IPS-NIHi7 (cell line): ENCODE results near the gene GALC.
A peak's percentile ranks its signal among the peaks of the same experiment; 100 is the strongest.

Experiments used
- DNase-seq: peaks from one replicate; pipeline ENCODE4 v3.0.0; 2012; ENCODE audit warnings: mixed read lengths; ENCODE audit errors: extremely low spot score

GALC gene

GRCh38 chr14:88005978-88006851, 13.2 kb upstream of the GALC start:
- DNase-seq = no peak

DNA sequence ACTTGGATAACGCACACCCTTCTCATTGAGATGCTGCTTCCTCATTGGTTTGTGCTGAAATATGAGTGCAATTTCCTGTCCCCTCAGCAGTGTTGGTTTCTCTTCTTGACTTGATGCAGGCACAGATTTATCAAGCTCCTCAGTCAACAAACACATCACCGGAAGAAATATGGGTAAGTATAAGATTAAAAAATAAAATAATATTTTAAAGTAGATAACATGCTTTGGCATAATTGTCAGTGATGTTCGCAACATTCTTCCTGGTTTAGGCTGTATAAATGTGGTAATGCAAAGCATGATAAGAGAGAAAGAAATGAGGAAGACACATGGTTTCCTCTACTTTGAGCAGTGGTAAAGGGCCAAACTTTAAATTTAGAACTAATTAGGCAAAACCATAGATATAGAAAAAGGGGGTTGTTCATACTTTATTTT, 12.1 kb upstream of the GALC start, which contains the start of gene GPR65:
GPR65 (plus strand) TSS at position 86 of the 432 bp plus-strand sequence. CDS start 5,713 bp downstream, outside the sequence.
- no peak for DNase-seq

GRCh38 chr14:88004506-88005036, 11.6 kb upstream of the GALC start:
- no peak for DNase-seq

- no peak for DNase-seq
Measured at GRCh38 chr14:88003425-88003824, 10.4 kb upstream of the GALC start.

GRCh38 chr14:88002421-88003075, 9.6 kb upstream of the GALC start:
- DNase-seq = no peak

DNA sequence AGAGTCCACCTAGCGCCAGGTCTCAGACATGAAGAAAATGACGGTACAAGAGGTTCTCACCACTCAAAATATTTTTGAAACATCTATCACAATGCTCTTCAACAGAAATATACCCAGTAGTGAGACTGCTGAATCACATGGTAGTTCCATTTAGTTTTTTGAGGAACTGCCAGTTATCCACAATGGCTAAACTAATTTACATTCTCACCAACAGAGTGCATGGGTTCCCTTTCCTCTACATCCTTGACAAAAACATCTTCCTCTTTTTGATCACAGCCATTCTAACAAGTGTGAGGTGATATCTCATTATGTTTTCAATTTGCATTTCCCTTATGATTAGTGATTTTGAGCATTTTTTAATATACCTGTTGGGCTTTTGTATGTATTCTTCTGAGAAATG, 6.3 kb upstream of the GALC start:
- DNase-seq = no peak

DNA sequence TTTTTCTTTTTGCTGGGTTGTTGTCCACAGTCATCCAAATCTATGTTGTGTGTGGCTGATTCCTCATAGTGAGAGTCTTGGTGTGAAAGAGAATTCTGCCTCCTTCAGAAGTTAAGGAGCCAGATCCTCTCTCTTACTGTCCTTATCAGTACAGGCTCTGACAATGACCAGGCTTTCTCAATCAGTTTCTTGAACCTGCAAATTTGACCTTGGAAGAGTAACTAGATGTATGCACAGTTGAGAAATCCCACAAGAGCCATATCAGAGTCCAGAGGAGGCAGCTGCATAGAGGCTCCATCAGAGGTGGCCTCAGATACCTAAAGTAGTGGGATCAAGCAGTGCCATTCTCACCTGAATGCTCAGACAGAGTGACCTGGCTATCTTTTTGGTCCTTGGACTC, 5.5 kb upstream of the GALC start:
- no peak for DNase-seq

DNA sequence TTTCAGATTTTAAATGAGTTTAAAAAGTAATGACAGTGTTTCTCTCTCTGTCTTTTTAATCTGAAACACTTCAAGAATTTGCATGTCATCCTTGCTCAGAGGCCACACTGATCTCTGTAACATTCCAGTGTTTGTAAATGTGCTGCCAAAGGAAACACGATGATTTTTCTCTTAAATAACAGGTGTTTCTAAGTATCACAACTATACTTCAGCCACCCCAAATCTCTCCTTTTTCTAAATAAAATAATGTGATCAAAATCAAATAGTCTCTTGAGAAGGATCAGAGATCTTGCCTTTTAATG, 3.3 kb upstream of the GALC start:
- no peak for DNase-seq

GRCh38 chr14:87995500-87996290, 2.7 kb upstream of the GALC start:
- no peak for DNase-seq

GRCh38 chr14:87994974-87995373, 2.0 kb upstream of the GALC start:
- DNase-seq = no peak

- peak; percentile 60 for DNase-seq
Measured at GRCh38 chr14:87992346-87992717, 650 bp downstream of the GALC start.

DNA sequence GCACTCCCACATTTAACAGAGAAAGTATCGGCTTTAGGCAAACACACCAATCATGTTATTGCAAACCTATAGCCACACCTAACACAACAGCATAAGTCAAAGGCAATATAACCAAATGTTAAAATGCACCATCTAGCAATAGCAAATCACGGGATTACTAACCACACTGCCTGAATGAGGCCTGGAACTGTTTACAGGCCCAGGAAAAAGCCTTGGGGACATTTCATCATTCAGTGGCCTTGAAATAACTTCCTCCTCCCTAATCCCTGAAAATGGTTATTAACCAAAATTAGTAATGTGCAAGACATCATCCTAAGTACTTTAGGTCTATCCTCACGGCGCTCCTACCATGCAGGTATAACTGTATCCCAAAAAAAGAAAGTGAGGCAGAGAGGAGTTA, 2.3 kb downstream of the GALC start:
- DNase-seq = no peak

GRCh38 chr14:87989956-87990299, 3.1 kb downstream of the GALC start:
- no peak for DNase-seq

- DNase-seq = no peak
Measured at GRCh38 chr14:87989221-87989955, 3.6 kb downstream of the GALC start.

DNA sequence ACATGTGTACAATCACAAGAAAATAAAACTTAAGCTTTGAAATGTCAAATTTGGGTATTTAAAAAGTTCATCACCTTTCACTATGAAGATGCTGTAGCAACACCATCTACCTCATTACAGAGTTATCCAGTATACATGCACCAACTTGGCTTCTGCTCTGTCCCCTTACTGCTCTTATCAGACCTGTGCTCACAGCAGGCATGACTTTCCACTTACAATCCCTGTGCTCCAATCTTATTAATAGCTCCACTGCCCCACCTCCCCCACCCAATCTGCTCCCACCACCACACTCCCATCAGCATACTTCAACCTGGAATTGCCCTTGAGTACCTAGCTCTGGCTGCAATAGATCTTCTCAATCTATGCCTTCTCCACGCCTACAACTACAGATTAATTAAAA, 13.3 kb downstream of the GALC start:
- no peak for DNase-seq

DNA sequence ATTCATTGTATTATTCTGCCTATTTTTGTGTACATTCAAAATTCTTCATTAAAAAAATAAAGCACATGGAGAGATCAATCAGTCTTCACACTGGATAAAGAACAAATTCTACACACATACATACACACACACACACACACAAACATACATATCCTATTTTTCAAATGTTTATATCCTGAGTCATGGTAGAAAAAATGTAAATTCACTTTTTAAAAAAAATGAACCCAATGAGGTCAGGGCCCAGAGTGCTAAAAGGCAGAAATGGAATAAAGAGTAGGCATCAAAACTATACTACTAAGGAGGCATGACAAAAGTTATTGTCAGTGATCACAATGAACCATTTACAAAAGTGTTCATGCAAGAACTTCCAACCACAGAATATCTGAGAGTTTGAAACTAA, 17.3 kb downstream of the GALC start:
- DNase-seq = no peak

- DNase-seq = no peak
Measured at GRCh38 chr14:87971010-87971409, 22.0 kb downstream of the GALC start.

DNA sequence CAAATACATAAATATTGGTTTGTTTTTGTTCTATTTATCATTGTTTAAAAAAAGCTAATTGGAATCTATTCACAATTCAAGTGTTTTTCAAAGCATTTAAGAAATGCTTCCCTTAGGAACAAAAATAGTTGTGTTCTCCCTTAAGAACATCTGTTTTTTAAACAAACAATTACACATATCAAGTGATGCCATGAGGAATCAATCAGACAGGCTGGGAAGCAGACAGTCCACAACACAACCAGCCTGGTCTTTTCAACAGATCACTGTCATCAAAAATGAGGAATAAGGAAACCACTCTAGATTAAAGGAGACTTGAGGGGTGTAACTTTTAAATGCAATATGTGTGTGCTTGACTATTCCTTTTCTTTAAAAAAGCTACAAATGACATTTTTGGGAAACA, 25.5 kb downstream of the GALC start:
- DNase-seq = no peak

DNA sequence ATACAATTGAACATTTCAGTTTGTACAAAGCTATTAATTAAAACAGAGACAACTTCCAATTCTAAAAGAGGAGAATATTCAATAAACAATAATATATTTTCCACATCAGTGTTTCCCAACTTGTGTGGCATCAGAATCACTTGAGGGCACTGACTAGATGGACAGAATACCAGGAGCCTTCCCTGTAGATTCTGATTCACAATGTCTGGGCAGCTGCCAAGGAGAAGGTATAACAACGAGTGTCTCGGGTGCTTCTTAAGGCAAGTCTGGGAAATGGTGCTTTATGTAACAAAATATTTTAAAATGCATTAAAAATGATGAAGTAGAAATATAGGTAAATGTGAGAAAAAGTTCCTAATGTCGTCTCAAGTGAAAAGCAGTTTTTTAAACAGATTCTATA, 26.2 kb downstream of the GALC start:
- DNase-seq = no peak

DNA sequence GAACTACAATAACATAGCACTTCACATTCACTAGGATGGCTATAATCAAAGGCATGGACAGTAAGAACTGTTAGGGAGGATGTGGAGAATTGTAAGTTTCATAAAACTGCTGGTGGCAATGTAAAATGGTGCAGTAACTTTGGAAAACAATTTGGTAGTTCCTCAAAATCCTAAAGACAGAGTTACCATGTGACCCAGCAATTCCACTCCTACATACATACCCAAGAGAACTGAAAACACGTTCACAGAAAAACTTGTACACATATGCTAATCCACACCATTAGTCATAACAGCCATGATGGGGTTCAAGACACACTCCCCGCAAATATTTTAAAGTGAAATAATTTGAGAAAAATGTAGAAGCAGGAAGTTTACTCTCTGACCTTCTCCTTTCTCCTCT, 31.7 kb downstream of the GALC start:
- DNase-seq = no peak

GRCh38 chr14:87960013-87960787, 32.8 kb downstream of the GALC start:
- DNase-seq = no peak
